H9 (cell line): ENCODE measurements around the gene ZMYM3. TPM values are rescaled to one million over a fixed set of nuclear protein-coding genes. Genes with fewer than 3 reads are reported as not detected.

ENCODE experiments used
- DNase-seq: peaks from one replicate; pipeline ENCODE4 v3.0.0-alpha.2; 2017
- H2AFZ ChIP-seq: one replicate; pipeline ENCODE4 v1.6.1; 2013; ENCODE audit warnings: mild to moderate bottlenecking, low read length, control low read depth, moderate library complexity
- H2AK5ac ChIP-seq: 2 replicates; pipeline ENCODE4 v1.6.1; 2013; ENCODE audit warnings: low read length, control low read depth, mixed read lengths; ENCODE audit not compliant: insufficient read length
- H2BK120ac ChIP-seq: one replicate; pipeline ENCODE4 v1.6.1; 2013; ENCODE audit warnings: low read depth, mild to moderate bottlenecking, low read length, control low read depth, inconsistent platforms; ENCODE audit not compliant: poor library complexity, severe bottlenecking
- H2BK12ac ChIP-seq: 2 replicates; pipeline ENCODE4 v1.6.1; 2013; ENCODE audit warnings: low read length, control low read depth, mixed read lengths, low read depth; ENCODE audit not compliant: insufficient read length
- H2BK15ac ChIP-seq: 2 replicates; pipeline ENCODE4 v1.6.1; 2013; ENCODE audit warnings: low read depth, low read length, control low read depth
- H2BK20ac ChIP-seq: one replicate; pipeline ENCODE4 v1.6.1; 2013; ENCODE audit warnings: low read depth, mild to moderate bottlenecking, low read length, control low read depth, inconsistent platforms; ENCODE audit not compliant: poor library complexity, severe bottlenecking
- H2BK5ac ChIP-seq: 2 replicates; pipeline ENCODE4 v1.6.1; 2013; ENCODE audit warnings: low read length, control low read depth, mixed read lengths; ENCODE audit not compliant: insufficient read length
- H3K14ac ChIP-seq: 2 replicates; pipeline ENCODE4 v1.6.1; 2013; ENCODE audit warnings: low read length, control low read depth; ENCODE audit not compliant: insufficient read depth
- H3K18ac ChIP-seq: 2 replicates; pipeline ENCODE4 v1.6.1; 2013; ENCODE audit warnings: low read depth, mild to moderate bottlenecking, mixed read lengths, low read length, control low read depth; ENCODE audit not compliant: insufficient read length
- H3K23ac ChIP-seq: 2 replicates; pipeline ENCODE4 v1.6.1; 2013; ENCODE audit warnings: low read length, control low read depth, mixed read lengths, low read depth; ENCODE audit not compliant: insufficient read length
- H3K23me2 ChIP-seq: 2 replicates; pipeline ENCODE4 v1.6.1; 2013; ENCODE audit warnings: low read depth, mild to moderate bottlenecking, mixed read lengths, low read length, control low read depth; ENCODE audit not compliant: insufficient read length, poor library complexity, severe bottlenecking
- H3K27ac ChIP-seq: 2 replicates; pipeline ENCODE4 v1.5.1; 2013; ENCODE audit warnings: low read length, control low read depth, mixed read lengths, low read depth; ENCODE audit not compliant: insufficient read length
- H3K27me3 ChIP-seq: 2 replicates; pipeline ENCODE4 v1.6.1; 2013; ENCODE audit warnings: low read length, control low read depth, inconsistent platforms; ENCODE audit not compliant: insufficient read depth
- H3K4ac ChIP-seq: 2 replicates; pipeline ENCODE4 v1.6.1; 2013; ENCODE audit warnings: low read depth, mild to moderate bottlenecking, control low read depth, inconsistent platforms, low read length, moderate library complexity
- H3K4me1 ChIP-seq: 2 replicates; pipeline ENCODE4 v1.6.1; 2013; ENCODE audit warnings: low read length, control low read depth, inconsistent platforms; ENCODE audit not compliant: insufficient read depth
- H3K4me2 ChIP-seq: 2 replicates; pipeline ENCODE4 v1.6.1; 2013; ENCODE audit warnings: low read length, control low read depth, mixed read lengths; ENCODE audit not compliant: insufficient read length, insufficient read depth
- H3K56ac ChIP-seq: 2 replicates; pipeline ENCODE4 v1.6.1; 2013; ENCODE audit warnings: low read depth, mild to moderate bottlenecking, mixed read lengths, low read length, control low read depth; ENCODE audit not compliant: insufficient read length
- H3K79me1 ChIP-seq: 2 replicates; pipeline ENCODE4 v1.6.1; 2013; ENCODE audit warnings: low read depth, mild to moderate bottlenecking, moderate library complexity, low read length, control low read depth, inconsistent platforms; ENCODE audit not compliant: insufficient read depth, poor library complexity, severe bottlenecking
- H3K79me2 ChIP-seq: 2 replicates; pipeline ENCODE4 v1.6.1; 2013; ENCODE audit warnings: low read length, control low read depth, inconsistent platforms; ENCODE audit not compliant: insufficient read depth
- H3K9ac ChIP-seq: 2 replicates; pipeline ENCODE4 v1.6.1; 2013; ENCODE audit warnings: low read length, control low read depth, mixed read lengths; ENCODE audit not compliant: insufficient read length; ENCODE audit errors: extremely low read depth
- H3K9me3 ChIP-seq: one replicate; pipeline ENCODE4 v1.6.1; 2013; ENCODE audit warnings: low read depth, low read length, inconsistent platforms; ENCODE audit not compliant: control insufficient read depth
- H3T11ph ChIP-seq: one replicate; pipeline ENCODE4 v1.6.1; 2013; ENCODE audit warnings: mild to moderate bottlenecking, low read length, control low read depth, inconsistent platforms
- H4K20me1 ChIP-seq: one replicate; pipeline ENCODE4 v1.6.1; 2013; ENCODE audit not compliant: control insufficient read depth, insufficient read length, insufficient read depth
- H4K5ac ChIP-seq: 2 replicates; pipeline ENCODE4 v1.6.1; 2013; ENCODE audit warnings: low read depth, mild to moderate bottlenecking, mixed read lengths, low read length, control low read depth; ENCODE audit not compliant: insufficient read length
- H4K8ac ChIP-seq: replicated peaks from 2 replicates; pipeline ENCODE4 v1.6.1; 2013; ENCODE audit warnings: low read length, control low read depth, mixed read lengths, low read depth; ENCODE audit not compliant: insufficient read length
- H4K91ac ChIP-seq: 2 replicates; pipeline ENCODE4 v1.6.1; 2013; ENCODE audit warnings: low read depth, mild to moderate bottlenecking, moderate library complexity, mixed read lengths, low read length, control low read depth; ENCODE audit not compliant: insufficient read length
- H3K27ac Mint-ChIP-seq, 3 experiments: 2 replicates in 2 of 3; 3 replicates in 1 of 3; pipeline ENCODE4 v1.8.0; 2020 to 2021; ENCODE audit warnings: mixed read lengths in 3 of 3, mild to moderate bottlenecking in 1 of 3, moderate library complexity in 1 of 3
- H3K27me3 Mint-ChIP-seq: 2 replicates; pipeline ENCODE4 v1.8.0; 2021; ENCODE audit warnings: low read depth, mild to moderate bottlenecking, moderate library complexity, mixed read lengths
- H3K36me3 Mint-ChIP-seq, 3 experiments: 2 replicates in 2 of 3; 3 replicates in 1 of 3; pipeline ENCODE4 v1.8.0; 2020 to 2021; ENCODE audit warnings: low read depth in 3 of 3, mixed read lengths in 3 of 3; ENCODE audit not compliant: insufficient read depth in 1 of 3
- H3K4me1 Mint-ChIP-seq, 2 experiments: 2 replicates each; pipeline ENCODE4 v1.8.0; 2020; ENCODE audit warnings: mixed read lengths in 2 of 2
- H3K4me3 Mint-ChIP-seq, 2 experiments: 2 replicates in 1 of 2; 3 replicates in 1 of 2; pipeline ENCODE4 v1.8.0; 2020 to 2021; ENCODE audit warnings: mild to moderate bottlenecking in 2 of 2, mixed read lengths in 2 of 2, moderate library complexity in 1 of 2
- H3K9me3 Mint-ChIP-seq, 2 experiments: 2 replicates in 1 of 2; 3 replicates in 1 of 2; pipeline ENCODE4 v1.8.0; 2020; ENCODE audit warnings: mild to moderate bottlenecking in 2 of 2, mixed read lengths in 2 of 2, moderate library complexity in 1 of 2
- CTCF ChIP-seq: fragments of 200-600 bp; sonication (generic); conservative IDR thresholded peaks from 3 replicates; pipeline ENCODE4 v1.8.0; 2021; ENCODE audit warnings: antibody characterized with exemption, mild to moderate bottlenecking
- WGBS: extraction: QIAGEN DNeasy Blood & Tissue Kit; methylation state at CpG from one replicate; pipeline ENCODE4 v1.1.7; 2013; ENCODE audit warnings: missing lambda C conversion rate, low lambda C conversion rate, mixed read lengths; ENCODE audit not compliant: insufficient read length; ENCODE audit errors: extremely low coverage; 5-methylcytosine and 5-hydroxymethylcytosine counted together
- total RNA-seq: library from RNA; stranded (reverse); gene quantifications from 2 replicates; pipeline ENCODE4 v1.2.1, GENCODE V29; 2021

The ZMYM3 gene
- total RNA-seq, 1 experiment from 2014 or later: 86.5 TPM

- H3K23me2 ChIP-seq: no peaks in the 10 kb centered on the region
- no peak overlapping the region for H2BK120ac ChIP-seq
- no peak overlapping the region for H2BK12ac ChIP-seq
- Mint-ChIP-seq H3K36me3 (peaks cover 0 to 11% (median 5%) of the 10 kb centered on the region in 3 experiments; a peak in 3 of 7 replicates), H3K27ac (no peak overlapping the region; a peak in 1 of 7 replicates), H3K9me3 (peaks cover 67 to 87% of the 10 kb centered on the region in 2 experiments), H3K27me3 (no peaks in the 10 kb centered on the region; the same call in 1 of the 2 replicates), H3K4me3 (peak overlapping the region in 1 of 2 experiments; percentile 27; a peak in 1 of 5 replicates), H3K4me1 (peaks cover 13 to 29% of the 10 kb centered on the region in 2 experiments)
- no peak overlapping the region for H3K23ac ChIP-seq
- H2AFZ ChIP-seq: no peak overlapping the region
- no peak overlapping the region for H2BK5ac ChIP-seq
- no peak overlapping the region for H3T11ph ChIP-seq
- H3K4me1 ChIP-seq: no peaks in the 10 kb centered on the region
- no peak overlapping the region for H4K8ac ChIP-seq
- WGBS: no CpG with 5 or more reads among the region's 5 CpGs
- no peaks in the 10 kb centered on the region for H3K27me3 ChIP-seq
- no peak overlapping the region for H3K14ac ChIP-seq
- H3K18ac ChIP-seq: no peak overlapping the region
- H3K79me1 ChIP-seq: no peaks in the 10 kb centered on the region
- H2AK5ac ChIP-seq: no peak overlapping the region
- H2BK20ac ChIP-seq: no peak overlapping the region
- H3K9ac ChIP-seq: no peak overlapping the region
- no peak overlapping the region for H3K27ac ChIP-seq
- no peak overlapping the region for H4K91ac ChIP-seq
- no peak overlapping the region for H3K4me2 ChIP-seq
- H3K79me2 ChIP-seq: no peaks in the 10 kb centered on the region
- H3K4ac ChIP-seq: no peak overlapping the region
- no peaks in the 10 kb centered on the region for H4K20me1 ChIP-seq
- peaks cover 23% of the 10 kb centered on the region for H3K9me3 ChIP-seq
- DNase-seq: no peak
- H2BK15ac ChIP-seq: no peak overlapping the region
- H4K5ac ChIP-seq: no peak overlapping the region
- no peak overlapping the region for H3K56ac ChIP-seq
- no peak for TF ChIP-seq CTCF
Observed at GRCh38 chrX:71225676-71226075, 28.3 kb downstream of the ZMYM3 start.
